SK-N-SH (cell line): ENCODE data around the gene PRAME. TPM values are rescaled to one million over a fixed set of nuclear protein-coding genes. Genes with fewer than 3 reads are reported as not detected.
"Not testable (repeated sequence)": the region's sequence is repeated elsewhere in the genome, so short reads cannot be mapped to it uniquely, and the experiment has no call there.

Source experiments
- CTCF ChIA-PET: fragments of 300-600, 350-600 bp; formaldehyde crosslinking; extraction: SDS; loops from one replicate; lab custom pipeline; 2021; lab: Yijun Ruan, JAX
- POLR2A ChIA-PET: fragments of 350-600 bp; sonication (Branson Sonifier 250); formaldehyde crosslinking; extraction: SDS; loops from one replicate; lab custom pipeline; 2020; ENCODE audit warnings: antibody characterized with exemption, inconsistent platforms; lab: Yijun Ruan, JAX
- DNase-seq: peaks from one replicate; pipeline ENCODE4 v3.0.0; 2012
- H2AFZ ChIP-seq: fragments of 200-600 bp; sonication (generic); 2 replicates; pipeline ENCODE4 v1.8.1; 2016; ENCODE audit warnings: antibody characterized with exemption, mild to moderate bottlenecking, low read depth
- H3F3A ChIP-seq: fragments of 200-600 bp; sonication (generic); replicated peaks from 2 replicates; pipeline ENCODE3; 2016; ENCODE audit warnings: antibody characterized with exemption, mild to moderate bottlenecking; ENCODE audit not compliant: insufficient read depth
- H3K27ac ChIP-seq, 2 experiments: fragments of 200-500 bp in 1 of 2; fragments of 200-600 bp in 1 of 2; sonication (Bioruptor generic) in 1 of 2; sonication (generic), shearing (Covaris generic) in 1 of 2; 2 replicates each; pipeline versions ENCODE4 v1.5.1 to v1.6.1; 2014 to 2016; ENCODE audit warnings: low read depth in 2 of 2, inconsistent platforms in 1 of 2, low read length in 1 of 2, mild to moderate bottlenecking in 1 of 2, mixed read lengths in 1 of 2
- H3K27me3 ChIP-seq: fragments of 200-600 bp; sonication (generic), shearing (Covaris generic); 2 replicates; pipeline ENCODE4 v1.6.1; 2016; ENCODE audit warnings: mixed run types; ENCODE audit not compliant: insufficient read depth
- H3K36me3 ChIP-seq, 2 experiments: fragments of 200-500 bp in 1 of 2; fragments of 200-600 bp in 1 of 2; sonication (Bioruptor generic) in 1 of 2; sonication (generic) in 1 of 2; replicated peaks in 1 of 2; 2 replicates each; pipeline versions ENCODE3 to v1.5.1; 2014 to 2016; ENCODE audit warnings: low read length in 1 of 2, mild to moderate bottlenecking in 1 of 2; ENCODE audit not compliant: insufficient read depth in 2 of 2, control insufficient read depth in 1 of 2
- H3K4me1 ChIP-seq, 2 experiments: fragments of 200-500 bp in 1 of 2; fragments of 200-600 bp in 1 of 2; sonication (Bioruptor generic) in 1 of 2; sonication (generic), shearing (Covaris generic) in 1 of 2; 2 replicates each; pipeline versions ENCODE4 v1.5.1 to v1.6.1; 2014 to 2016; ENCODE audit warnings: low read depth in 1 of 2, low read length in 1 of 2, mixed run types in 1 of 2; ENCODE audit not compliant: insufficient read depth in 2 of 2, control insufficient read depth in 1 of 2
- H3K4me2 ChIP-seq: fragments of 200-600 bp; sonication (generic), shearing (Covaris generic); 2 replicates; pipeline ENCODE4 v1.6.1; 2017; ENCODE audit warnings: mixed run types
- H3K4me3 ChIP-seq, 2 experiments: fragments of 200-500 bp in 1 of 2; fragments of 200-600 bp in 1 of 2; sonication (Bioruptor generic) in 1 of 2; sonication (generic), shearing (Covaris generic) in 1 of 2; 2 replicates each; pipeline versions ENCODE4 v1.5.1 to v1.8.1; 2014 to 2016; ENCODE audit warnings: low read depth in 2 of 2, inconsistent platforms in 1 of 2, low read length in 1 of 2, mild to moderate bottlenecking in 1 of 2, mixed read lengths in 1 of 2, moderate library complexity in 1 of 2
- H3K79me2 ChIP-seq: fragments of 200-600 bp; sonication (generic); 2 replicates; pipeline ENCODE4 v1.8.1; 2017; ENCODE audit warnings: mild to moderate bottlenecking; ENCODE audit not compliant: insufficient read depth
- H3K9ac ChIP-seq: fragments of 200-600 bp; sonication (generic); 2 replicates; pipeline ENCODE4 v1.6.1; 2017; ENCODE audit warnings: mixed run types
- H3K9me2 ChIP-seq: fragments of 200-600 bp; sonication (generic); 2 replicates; pipeline ENCODE4 v1.6.1; 2017; ENCODE audit warnings: mixed run types
- H3K9me3 ChIP-seq: fragments of 200-600 bp; sonication (generic); 2 replicates; pipeline ENCODE4 v1.6.1; 2017; ENCODE audit warnings: mixed run types, mild to moderate bottlenecking, moderate library complexity
- H4K20me1 ChIP-seq: fragments of 200-600 bp; sonication (generic); 2 replicates; pipeline ENCODE4 v1.6.1; 2017; ENCODE audit warnings: mild to moderate bottlenecking, mixed run types; ENCODE audit not compliant: insufficient read depth
- CHD2 ChIP-seq: fragments of 150-350 bp; IDR thresholded peaks from 2 replicates; pipeline ENCODE4 v1.6.1; 2018; ENCODE audit warnings: low read length; ENCODE audit not compliant: partially characterized antibody
- ELF1 ChIP-seq: IDR thresholded peaks from 2 replicates; pipeline ENCODE4 v1.4.0; 2012
- FOXM1 ChIP-seq: IDR thresholded peaks from 2 replicates; pipeline ENCODE4 v1.4.0; 2012; ENCODE audit warnings: low read depth, mild to moderate bottlenecking
- MXI1 ChIP-seq: IDR thresholded peaks from 2 replicates; pipeline ENCODE4 v1.6.1; 2012; ENCODE audit warnings: mild to moderate bottlenecking, low read depth, low read length, improper control_type of control experiment
- NRF1 ChIP-seq: IDR thresholded peaks from 2 replicates; pipeline ENCODE4 v1.6.1; 2012; ENCODE audit warnings: low read depth, mild to moderate bottlenecking, low read length
- RAD21 ChIP-seq: IDR thresholded peaks from 2 replicates; pipeline ENCODE4 v1.6.1; 2012; ENCODE audit warnings: mild to moderate bottlenecking, low read length
- RCOR1 ChIP-seq: fragments of 150-350 bp; IDR thresholded peaks from 2 replicates; pipeline ENCODE4 v1.6.1; 2017; ENCODE audit warnings: antibody characterized with exemption, low read length
- RXRA ChIP-seq: IDR thresholded peaks from 2 replicates; pipeline ENCODE4 v1.4.0; 2012; ENCODE audit warnings: low read depth, mild to moderate bottlenecking, borderline replicate concordance
- SIN3A ChIP-seq: IDR thresholded peaks from 2 replicates; pipeline ENCODE4 v1.6.1; 2012; ENCODE audit warnings: low read depth, mild to moderate bottlenecking, low read length, moderate library complexity, borderline replicate concordance
- SMC3 ChIP-seq: IDR thresholded peaks from 2 replicates; pipeline ENCODE4 v1.6.1; 2012; ENCODE audit warnings: low read depth, low read length, improper control_type of control experiment
- TCF12 ChIP-seq: IDR thresholded peaks from 2 replicates; pipeline ENCODE4 v1.4.0; 2012
- TEAD4 ChIP-seq: IDR thresholded peaks from 2 replicates; pipeline ENCODE4 v1.4.0; 2012; ENCODE audit warnings: mild to moderate bottlenecking, borderline replicate concordance; ENCODE audit not compliant: insufficient read depth
- YY1 ChIP-seq: IDR thresholded peaks from 2 replicates; pipeline ENCODE4 v1.4.0; 2012; ENCODE audit warnings: low read depth, mild to moderate bottlenecking
- WGBS: methylation state at CpG from one replicate; pipeline ENCODE4 v1.1.6; 2017; ENCODE audit warnings: low lambda C conversion rate; 5-methylcytosine and 5-hydroxymethylcytosine counted together
- polyA plus RNA-seq, 3 experiments: library from polyadenylated mRNA; depleted of rRNA; stranded (reverse); fragments of >200 nt; gene quantifications; 2 replicates each; pipeline ENCODE4 v1.2.3, GENCODE V29; 2012
- TF ChIP-seq, protein P1 (sequence below): fragments of 150-350 bp; IDR thresholded peaks from 2 replicates; pipeline ENCODE4 v1.6.1; 2017; ENCODE audit warnings: antibody characterized with exemption, low read length, low read depth, borderline replicate concordance
- TF ChIP-seq, protein P2 (sequence below): fragments of 150-350 bp; IDR thresholded peaks from 2 replicates; pipeline ENCODE4 v1.6.1; 2016; ENCODE audit warnings: mild to moderate bottlenecking, low read depth, low read length

The PRAME gene
- polyA plus RNA-seq, 1 of the 3 experiments (the other 2 are of a cell fraction) = 193 TPM

DNA sequence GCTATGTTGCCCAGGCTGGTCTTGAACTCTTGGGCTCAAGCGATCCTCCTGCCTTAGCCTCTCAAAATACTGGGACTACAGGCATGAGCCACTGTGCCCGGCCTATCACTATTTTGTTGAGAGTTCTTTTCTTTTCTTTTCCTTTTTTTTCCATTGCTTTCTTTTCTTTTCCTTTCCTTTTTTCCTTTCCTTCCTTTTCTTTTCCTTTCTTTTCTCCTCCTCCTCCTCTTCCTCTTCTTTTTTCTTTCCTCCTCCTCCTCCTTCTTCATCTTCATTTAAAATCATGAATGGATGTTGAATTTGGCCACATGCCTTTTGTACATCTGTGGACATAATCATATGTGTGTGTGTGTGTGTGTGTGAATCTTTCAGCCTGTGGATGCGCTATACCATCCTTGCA lies 25.7 kb upstream of the PRAME start:
- no peak for TF ChIP-seq SMC3
- no peak for TF ChIP-seq YY1
- no peak for TF ChIP-seq SIN3A
- TF ChIP-seq MXI1 = no peak
- no peak for TF ChIP-seq NRF1
- TF ChIP-seq RAD21 = no peak
- TF ChIP-seq RXRA = no peak
- TF ChIP-seq, protein P1, sequence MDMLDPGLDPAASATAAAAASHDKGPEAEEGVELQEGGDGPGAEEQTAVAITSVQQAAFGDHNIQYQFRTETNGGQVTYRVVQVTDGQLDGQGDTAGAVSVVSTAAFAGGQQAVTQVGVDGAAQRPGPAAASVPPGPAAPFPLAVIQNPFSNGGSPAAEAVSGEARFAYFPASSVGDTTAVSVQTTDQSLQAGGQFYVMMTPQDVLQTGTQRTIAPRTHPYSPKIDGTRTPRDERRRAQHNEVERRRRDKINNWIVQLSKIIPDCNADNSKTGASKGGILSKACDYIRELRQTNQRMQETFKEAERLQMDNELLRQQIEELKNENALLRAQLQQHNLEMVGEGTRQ = no peak
- TF ChIP-seq TEAD4 = no peak
- TF ChIP-seq FOXM1 = no peak
- TF ChIP-seq ELF1 = no peak
- no peak for TF ChIP-seq CHD2
- no peak for TF ChIP-seq RCOR1
- Histone ChIP-seq H3K9ac (no peak overlapping the region), H3K36me3 (no peaks in the 10 kb centered on the region), H3K9me2 (no peaks in the 10 kb centered on the region), H3F3A (no peaks in the 10 kb centered on the region), H3K27me3 (peaks cover 3% of the 10 kb centered on the region; the same call in 1 of the 2 replicates), H2AFZ (no peak overlapping the region), H3K4me3 (no peak overlapping the region), H4K20me1 (no peaks in the 10 kb centered on the region), H3K27ac (no peak overlapping the region), H3K4me1 (no peaks in the 10 kb centered on the region), H3K4me2 (no peak overlapping the region), H3K79me2 (no peaks in the 10 kb centered on the region), H3K9me3 (no peaks in the 10 kb centered on the region)
- CTCF ChIA-PET = interaction anchor here (0.7 to 11.9 kb wide), 5 partner anchors 10 to 371 kb away, joined by 3 to 190 read pairs (median 5); no protein-coding TSS in a partner anchor
- no peak for DNase-seq
- POLR2A ChIA-PET = no interaction called here
- 65% methylated on average over 3 of the region's 3 CpGs for WGBS

GRCh38 chr22:22583030-22583429 lies 24.0 kb upstream of the PRAME start:
- CTCF ChIA-PET = interaction anchor here (0.7 to 1.4 kb wide), 5 partner anchors 8 to 393 kb away, joined by 3 to 9 read pairs (median 4); no protein-coding TSS in a partner anchor
- 97% methylated on average over 1 of the region's 1 CpG for WGBS
- POLR2A ChIA-PET = no interaction called here

GRCh38 chr22:22581524-22581923 lies 22.5 kb upstream of the PRAME start:
- H3K9me3 ChIP-seq, H3K4me2 ChIP-seq, DNase-seq, H4K20me1 ChIP-seq, H2AFZ ChIP-seq, H3K9me2 ChIP-seq, H3K9ac ChIP-seq, H3K36me3 ChIP-seq, H3K79me2 ChIP-seq, H3K27ac ChIP-seq, H3F3A ChIP-seq, POLR2A ChIA-PET, H3K4me3 ChIP-seq, H3K27me3 ChIP-seq, H3K4me1 ChIP-seq: not testable (repeated sequence)
- CTCF ChIA-PET = interaction anchor here (1.1 to 2.8 kb wide), 9 partner anchors 10 to 380 kb away, joined by 3 to 10 read pairs (median 4); partner anchors contain the start of gene PRAME
- WGBS = 78% methylated on average over 13 of the region's 13 CpGs

More at GRCh38 chr22:22583030-22583429, 24.0 kb upstream of the PRAME start:
- Histone ChIP-seq H3K4me1 (no peaks in the 10 kb centered on the region), H3K27ac (no peak overlapping the region), H3K27me3 (peaks cover 3% of the 10 kb centered on the region; the same call in 1 of the 2 replicates), H3K4me3 (no peak overlapping the region), H3F3A (no peaks in the 10 kb centered on the region), H4K20me1 (no peaks in the 10 kb centered on the region), H2AFZ (no peak overlapping the region), H3K9me2 (no peaks in the 10 kb centered on the region), H3K9me3 (no peaks in the 10 kb centered on the region), H3K4me2 (no peak overlapping the region), H3K36me3 (no peaks in the 10 kb centered on the region), H3K9ac (no peak overlapping the region), H3K79me2 (no peaks in the 10 kb centered on the region)
- TF ChIP-seq TCF12 = no peak
- TF ChIP-seq, protein P2, sequence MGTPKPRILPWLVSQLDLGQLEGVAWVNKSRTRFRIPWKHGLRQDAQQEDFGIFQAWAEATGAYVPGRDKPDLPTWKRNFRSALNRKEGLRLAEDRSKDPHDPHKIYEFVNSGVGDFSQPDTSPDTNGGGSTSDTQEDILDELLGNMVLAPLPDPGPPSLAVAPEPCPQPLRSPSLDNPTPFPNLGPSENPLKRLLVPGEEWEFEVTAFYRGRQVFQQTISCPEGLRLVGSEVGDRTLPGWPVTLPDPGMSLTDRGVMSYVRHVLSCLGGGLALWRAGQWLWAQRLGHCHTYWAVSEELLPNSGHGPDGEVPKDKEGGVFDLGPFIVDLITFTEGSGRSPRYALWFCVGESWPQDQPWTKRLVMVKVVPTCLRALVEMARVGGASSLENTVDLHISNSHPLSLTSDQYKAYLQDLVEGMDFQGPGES = no peak
- DNase-seq = no peak
